LNCAP (cell line): ENCODE measurements around the gene SRGAP3.

Experiments
- CTCF ChIP-seq: fragments of 450-650 bp; IDR thresholded peaks from 2 replicates; pipeline ENCODE4 v1.5.1; 2017; ENCODE audit warnings: mild to moderate bottlenecking

Gene SRGAP3

DNA sequence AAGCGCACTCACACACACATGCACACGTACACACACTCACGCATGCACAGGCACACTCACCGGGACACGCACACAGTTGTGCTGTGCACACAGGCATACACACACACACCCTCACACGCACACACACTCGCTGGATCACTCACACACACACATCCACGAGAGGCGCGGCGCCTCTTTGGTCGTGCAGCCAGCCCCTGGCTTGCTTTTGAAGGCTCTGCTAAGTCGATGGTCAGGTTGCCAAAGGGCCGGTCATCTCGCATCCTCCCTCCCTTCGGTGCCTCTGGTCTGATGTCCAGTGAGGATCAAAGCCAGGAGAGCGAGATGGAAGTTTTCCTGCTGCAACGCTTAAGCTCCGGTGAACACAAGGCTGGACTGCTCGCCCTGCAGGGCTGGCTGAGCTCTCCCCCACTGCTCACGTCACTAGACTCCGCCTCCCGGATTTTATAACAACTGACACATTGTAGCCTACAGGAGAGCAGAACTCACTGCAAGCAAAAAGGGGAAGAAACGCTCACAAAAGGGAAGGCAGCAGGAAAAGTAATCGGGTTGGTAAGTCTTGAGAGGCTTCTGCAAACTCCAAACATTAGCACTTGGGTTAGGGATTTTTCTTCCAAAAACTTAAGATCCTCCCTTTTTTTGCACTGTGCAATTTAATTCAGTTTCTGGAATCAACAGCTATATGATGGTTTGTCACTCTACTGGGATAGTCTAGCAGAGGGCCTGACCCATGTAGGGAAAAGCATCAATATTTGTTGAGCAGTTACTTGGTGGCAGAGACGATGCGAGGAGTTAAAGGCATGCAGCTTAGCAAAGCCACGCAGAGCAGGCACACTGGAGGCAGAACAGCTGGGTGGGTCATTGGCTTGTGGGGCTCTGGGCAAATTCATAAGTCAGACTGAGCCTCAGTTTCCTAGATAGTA lies at the start of gene SRGAP3:
Gene SRGAP3, minus strand, starts transcription at position 374 of the 920 bp plus-strand sequence. CDS start 695 bp downstream, outside the sequence.
- TF ChIP-seq CTCF: no peak

DNA sequence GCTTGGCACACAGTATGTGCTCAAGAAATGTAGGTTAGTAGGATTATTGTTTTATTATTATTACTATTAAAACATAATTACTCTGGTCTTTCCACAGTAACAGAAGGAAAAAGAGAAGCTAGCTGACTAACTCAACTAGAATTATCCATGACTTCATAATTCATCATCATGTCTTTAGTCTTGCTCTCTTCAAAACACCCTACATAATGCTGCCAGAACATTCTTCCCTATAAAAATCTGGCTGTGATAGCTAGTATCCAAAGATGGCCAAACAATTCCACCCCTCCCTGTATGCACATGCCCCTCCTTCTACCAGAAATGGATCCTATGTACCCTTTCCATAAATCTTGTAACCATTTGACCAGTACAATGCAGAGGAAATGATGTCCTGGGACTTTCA lies 48.8 kb upstream of the SRGAP3 start:
- no peak for TF ChIP-seq CTCF

DNA sequence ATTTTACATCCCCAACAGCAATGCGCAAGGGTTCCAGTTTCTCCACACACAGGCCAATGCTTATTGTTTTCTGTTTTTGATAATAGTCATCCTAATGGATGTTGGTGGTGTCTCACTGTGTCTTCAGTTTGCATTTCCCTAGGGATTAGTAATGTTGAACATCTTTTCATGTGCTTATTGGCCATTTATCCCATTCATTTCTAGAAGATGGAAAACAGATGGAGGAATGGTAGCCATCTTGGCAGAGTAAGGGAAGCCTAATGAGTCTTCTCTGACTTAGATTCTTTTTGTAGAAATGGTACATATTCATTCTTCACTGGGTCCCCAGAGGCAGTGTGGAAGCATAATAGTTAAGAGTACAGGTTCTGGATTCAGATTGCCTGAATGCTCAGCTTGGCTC lies 46.8 kb upstream of the SRGAP3 start:
- TF ChIP-seq CTCF: no peak

DNA sequence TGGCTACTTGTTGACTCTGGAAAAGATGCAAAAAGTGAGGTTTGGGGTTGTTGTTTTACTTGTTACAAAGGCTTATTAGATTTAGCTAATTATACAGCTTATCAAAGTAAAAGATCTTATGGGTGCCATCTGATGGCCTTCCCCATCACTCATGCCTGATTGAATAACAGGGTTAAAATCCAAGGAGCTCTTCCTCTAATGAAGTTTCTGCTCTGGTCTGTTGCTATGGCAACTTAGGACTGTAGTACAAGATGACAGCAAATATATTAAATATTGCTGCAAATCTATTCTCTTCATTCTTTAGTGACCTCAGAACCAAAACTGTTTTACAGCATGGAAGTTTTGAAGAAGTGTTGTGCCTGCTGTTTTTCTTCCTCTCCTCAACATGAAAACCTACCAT lies 45.6 kb upstream of the SRGAP3 start:
- TF ChIP-seq CTCF: no peak

DNA sequence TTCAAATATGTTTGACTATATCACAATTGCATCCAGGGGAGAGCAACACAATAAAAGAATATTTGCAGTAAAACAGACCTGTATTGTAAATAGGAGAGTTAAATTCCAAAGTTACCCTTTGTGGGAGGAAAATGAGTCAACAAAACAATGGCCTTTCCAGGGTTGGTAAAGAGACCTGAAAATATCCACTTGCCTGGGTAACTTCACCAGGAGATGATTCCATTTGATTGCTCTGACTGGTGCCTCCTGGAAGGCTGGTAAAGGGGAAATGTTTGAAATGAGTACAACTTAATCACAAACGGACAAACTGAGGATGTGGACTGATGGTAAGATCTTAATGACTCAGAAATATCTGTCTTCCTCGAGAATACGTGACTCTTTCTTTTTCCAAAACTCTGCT lies 43.6 kb upstream of the SRGAP3 start:
- no peak for TF ChIP-seq CTCF

DNA sequence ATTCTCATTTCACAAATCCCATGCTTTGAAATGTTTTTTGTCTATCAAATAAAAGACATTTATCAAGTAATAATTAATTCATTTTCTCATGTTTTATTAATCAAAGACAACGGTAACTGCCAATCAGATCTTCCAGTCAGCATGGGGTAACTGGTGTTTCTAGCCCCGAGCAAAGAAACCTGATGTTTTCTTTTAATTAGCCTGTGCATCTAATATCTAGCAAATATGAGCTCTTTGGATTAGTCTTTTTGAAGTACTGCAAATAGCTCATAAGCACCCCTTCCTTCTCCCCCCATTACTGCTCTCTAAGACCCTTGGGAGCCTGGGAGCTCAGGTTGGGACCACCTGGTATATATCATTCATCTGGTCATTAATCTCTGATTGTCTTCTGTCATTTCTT lies 43.1 kb upstream of the SRGAP3 start:
- TF ChIP-seq CTCF: no peak

DNA sequence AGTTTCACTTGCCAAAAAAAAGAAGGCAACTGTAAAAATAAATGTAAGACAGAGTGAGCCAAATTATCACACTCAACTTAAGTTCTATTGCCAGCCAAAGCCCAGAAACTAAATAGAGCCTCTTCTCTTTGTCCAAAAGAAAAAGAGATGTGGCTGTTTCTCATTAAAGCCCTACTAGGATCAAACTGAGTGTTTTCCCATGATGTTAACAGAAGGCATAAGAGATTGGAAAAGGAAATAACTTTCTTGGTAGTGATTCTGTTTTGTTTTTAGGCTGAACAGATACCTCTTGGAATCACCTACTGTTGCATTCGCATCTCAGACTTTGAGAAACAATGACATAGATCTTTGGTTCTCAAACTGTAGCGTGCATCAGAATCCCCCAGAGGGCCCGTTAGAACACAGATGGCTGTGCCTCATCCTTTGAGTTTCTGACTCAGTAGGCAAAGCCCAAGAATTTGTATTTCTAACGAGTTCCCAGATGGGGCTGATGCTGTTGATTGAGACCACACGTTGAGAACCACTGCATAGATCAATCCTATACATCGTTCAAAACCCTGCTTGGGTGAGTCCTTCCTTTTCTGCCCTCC lies 42.5 kb upstream of the SRGAP3 start:
- TF ChIP-seq CTCF: no peak
